RWPE2 (cell line): ENCODE results near the gene LRGUK.

Experiments used
- ATAC-seq: fragments of 200-7000 bp; cut with Tn5 transposase; 3 replicates; pipeline ENCODE4 v1.9.1; 2021; ENCODE audit warnings: low read depth
- DNase-seq: peaks from one replicate; pipeline ENCODE4 v3.0.0-alpha.2; 2020; ENCODE audit warnings: low spot score
- H3K27ac ChIP-seq: fragments of 450-650 bp; 2 replicates; pipeline ENCODE4 v1.5.1; 2017; ENCODE audit warnings: mild to moderate bottlenecking; ENCODE audit not compliant: poor library complexity, severe bottlenecking
- H3K27me3 ChIP-seq: fragments of 250-450 bp; sonication (Bioruptor Pico); 2 replicates; pipeline ENCODE4 v1.5.1; 2021; ENCODE audit warnings: mild to moderate bottlenecking, moderate library complexity; ENCODE audit not compliant: insufficient read depth, poor library complexity, severe bottlenecking
- H3K36me3 ChIP-seq: fragments of 250-450 bp; sonication (Bioruptor Pico); 2 replicates; pipeline ENCODE4 v1.5.1; 2020; ENCODE audit warnings: low read depth, mild to moderate bottlenecking, moderate library complexity
- H3K4me1 ChIP-seq: fragments of 250-450 bp; sonication (Bioruptor Pico); 2 replicates; pipeline ENCODE4 v1.5.1; 2021; ENCODE audit warnings: mild to moderate bottlenecking, moderate library complexity; ENCODE audit not compliant: insufficient read depth, poor library complexity, severe bottlenecking
- H3K4me3 ChIP-seq: fragments of 250-450 bp; sonication (Bioruptor Pico); 2 replicates; pipeline ENCODE4 v1.5.1; 2021; ENCODE audit warnings: mild to moderate bottlenecking, moderate library complexity; ENCODE audit not compliant: severe bottlenecking
- H3K9me3 ChIP-seq: fragments of 250-450 bp; sonication (Bioruptor Pico); 2 replicates; pipeline ENCODE4 v1.5.1; 2021; ENCODE audit warnings: mild to moderate bottlenecking, moderate library complexity; ENCODE audit not compliant: severe bottlenecking
- CTCF ChIP-seq: fragments of 450-650 bp; IDR thresholded peaks from one replicate; pipeline ENCODE4 v1.5.1; 2017; ENCODE audit warnings: mild to moderate bottlenecking, moderate library complexity; ENCODE audit not compliant: poor library complexity, severe bottlenecking

The LRGUK gene

GRCh38 chr7:134098072-134098471, 29.1 kb upstream of the LRGUK start:
- no peak for ATAC-seq
- Histone ChIP-seq H3K9me3 (no peaks in the 10 kb centered on the region), H3K36me3 (no peaks in the 10 kb centered on the region), H3K4me3 (no peak overlapping the region), H3K27me3 (no peaks in the 10 kb centered on the region), H3K4me1 (no peaks in the 10 kb centered on the region), H3K27ac (no peak overlapping the region)
- DNase-seq: no peak
- no peak for TF ChIP-seq CTCF

GRCh38 chr7:134101716-134102115, 25.4 kb upstream of the LRGUK start:
- no peak overlapping the region for H3K4me3 ChIP-seq
- H3K27me3 ChIP-seq: no peaks in the 10 kb centered on the region
- no peaks in the 10 kb centered on the region for H3K4me1 ChIP-seq
- no peak for DNase-seq
- no peak overlapping the region for H3K27ac ChIP-seq
- ATAC-seq: no peak
- H3K36me3 ChIP-seq: no peaks in the 10 kb centered on the region
- TF ChIP-seq CTCF: no peak
- no peaks in the 10 kb centered on the region for H3K9me3 ChIP-seq

GRCh38 chr7:134104166-134104565, 23.0 kb upstream of the LRGUK start:
- Histone ChIP-seq H3K27ac (no peak overlapping the region), H3K27me3 (no peaks in the 10 kb centered on the region), H3K9me3 (no peaks in the 10 kb centered on the region), H3K36me3 (no peaks in the 10 kb centered on the region), H3K4me1 (no peaks in the 10 kb centered on the region), H3K4me3 (no peak overlapping the region)
- no peak for TF ChIP-seq CTCF
- ATAC-seq (no peak), DNase-seq (no peak)

- H3K4me3 ChIP-seq: no peak overlapping the region
- H3K27me3 ChIP-seq: no peaks in the 10 kb centered on the region
- no peaks in the 10 kb centered on the region for H3K36me3 ChIP-seq
- no peak for ATAC-seq
- no peaks in the 10 kb centered on the region for H3K4me1 ChIP-seq
- no peak overlapping the region for H3K27ac ChIP-seq
- H3K9me3 ChIP-seq: no peaks in the 10 kb centered on the region
- TF ChIP-seq CTCF: no peak
- DNase-seq: no peak
These were observed 21.3 kb upstream of the LRGUK start for GRCh38 chr7:134105841-134106240.

GRCh38 chr7:134108802-134109201, 18.3 kb upstream of the LRGUK start:
- Histone ChIP-seq H3K27ac (no peak overlapping the region), H3K4me3 (no peak overlapping the region), H3K4me1 (no peaks in the 10 kb centered on the region), H3K36me3 (no peaks in the 10 kb centered on the region), H3K9me3 (no peaks in the 10 kb centered on the region), H3K27me3 (no peaks in the 10 kb centered on the region)
- ATAC-seq: no peak
- no peak for DNase-seq
- TF ChIP-seq CTCF: peak; percentile 11
